BE2C (cell line): ENCODE measurements around the gene STK32C.

Experiments
- DNase-seq: peaks from one replicate; pipeline ENCODE4 v3.0.0-alpha.2; 2020
- H3K27me3 ChIP-seq: fragments of 250-450 bp; sonication (Bioruptor Pico); 2 replicates; pipeline ENCODE4 v1.5.1; 2020; ENCODE audit warnings: mild to moderate bottlenecking
- H3K36me3 ChIP-seq: fragments of 250-450 bp; sonication (Bioruptor Pico); 2 replicates; pipeline ENCODE4 v1.5.1; 2020; ENCODE audit warnings: mild to moderate bottlenecking
- H3K4me1 ChIP-seq: fragments of 250-450 bp; sonication (Bioruptor Pico); 2 replicates; pipeline ENCODE4 v1.5.1; 2020
- H3K4me3 ChIP-seq: 2 replicates; pipeline ENCODE4 v1.5.1; 2011; ENCODE audit warnings: low read depth, low read length
- H3K9me3 ChIP-seq: fragments of 250-450 bp; sonication (Bioruptor Pico); 2 replicates; pipeline ENCODE4 v1.5.1; 2020
- TF ChIP-seq, protein P1 (sequence below): IDR thresholded peaks from 2 replicates; pipeline ENCODE4 v1.5.1; 2012; ENCODE audit warnings: mild to moderate bottlenecking, low read depth, low read length

Gene STK32C

DNA sequence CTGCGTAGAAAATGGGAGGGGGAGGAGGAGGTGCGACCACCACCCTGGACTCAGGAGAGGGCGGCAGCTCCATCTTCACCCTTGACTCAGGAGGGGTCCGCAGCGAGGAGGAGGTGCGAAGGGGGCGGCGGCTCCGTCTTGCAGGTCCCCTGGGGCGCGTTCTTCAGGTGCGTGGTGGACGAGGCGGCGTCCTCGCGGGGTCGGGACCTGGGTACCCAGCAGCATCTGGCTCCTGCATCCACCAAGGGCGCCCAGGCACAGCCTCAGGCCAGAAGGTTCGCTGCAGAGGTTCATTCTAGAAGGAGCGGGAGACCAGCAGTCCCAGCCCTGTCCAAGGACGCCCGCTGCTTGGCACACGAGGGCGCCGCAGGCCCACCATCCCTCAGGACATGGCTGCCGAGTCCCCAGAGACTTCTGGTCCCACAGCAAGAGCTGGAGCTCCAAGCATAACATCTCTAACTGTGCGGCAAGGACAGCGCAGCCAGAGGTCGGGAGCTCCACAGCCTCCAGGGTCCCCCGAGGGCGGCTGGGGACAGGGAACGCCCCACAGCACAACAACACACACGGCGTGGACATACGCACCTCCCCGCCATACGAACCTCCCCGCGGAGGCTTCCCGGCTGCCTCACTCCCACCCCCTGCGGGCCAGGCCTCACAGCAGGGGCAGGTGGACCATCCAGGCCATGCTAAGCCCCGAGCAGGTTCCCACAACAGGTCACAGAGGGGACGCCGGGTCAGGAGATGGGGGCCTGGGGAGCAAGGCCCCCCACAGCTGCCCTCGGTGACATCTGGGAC is 137.8 kb downstream of the STK32C start:
- no peak for DNase-seq
- Histone ChIP-seq H3K4me3 (no peak overlapping the region), H3K9me3 (no peaks in the 10 kb centered on the region), H3K36me3 (no peaks in the 10 kb centered on the region), H3K4me1 (no peaks in the 10 kb centered on the region), H3K27me3 (no peaks in the 10 kb centered on the region)
- TF ChIP-seq, protein P1, sequence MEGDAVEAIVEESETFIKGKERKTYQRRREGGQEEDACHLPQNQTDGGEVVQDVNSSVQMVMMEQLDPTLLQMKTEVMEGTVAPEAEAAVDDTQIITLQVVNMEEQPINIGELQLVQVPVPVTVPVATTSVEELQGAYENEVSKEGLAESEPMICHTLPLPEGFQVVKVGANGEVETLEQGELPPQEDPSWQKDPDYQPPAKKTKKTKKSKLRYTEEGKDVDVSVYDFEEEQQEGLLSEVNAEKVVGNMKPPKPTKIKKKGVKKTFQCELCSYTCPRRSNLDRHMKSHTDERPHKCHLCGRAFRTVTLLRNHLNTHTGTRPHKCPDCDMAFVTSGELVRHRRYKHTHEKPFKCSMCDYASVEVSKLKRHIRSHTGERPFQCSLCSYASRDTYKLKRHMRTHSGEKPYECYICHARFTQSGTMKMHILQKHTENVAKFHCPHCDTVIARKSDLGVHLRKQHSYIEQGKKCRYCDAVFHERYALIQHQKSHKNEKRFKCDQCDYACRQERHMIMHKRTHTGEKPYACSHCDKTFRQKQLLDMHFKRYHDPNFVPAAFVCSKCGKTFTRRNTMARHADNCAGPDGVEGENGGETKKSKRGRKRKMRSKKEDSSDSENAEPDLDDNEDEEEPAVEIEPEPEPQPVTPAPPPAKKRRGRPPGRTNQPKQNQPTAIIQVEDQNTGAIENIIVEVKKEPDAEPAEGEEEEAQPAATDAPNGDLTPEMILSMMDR = no peak

DNA sequence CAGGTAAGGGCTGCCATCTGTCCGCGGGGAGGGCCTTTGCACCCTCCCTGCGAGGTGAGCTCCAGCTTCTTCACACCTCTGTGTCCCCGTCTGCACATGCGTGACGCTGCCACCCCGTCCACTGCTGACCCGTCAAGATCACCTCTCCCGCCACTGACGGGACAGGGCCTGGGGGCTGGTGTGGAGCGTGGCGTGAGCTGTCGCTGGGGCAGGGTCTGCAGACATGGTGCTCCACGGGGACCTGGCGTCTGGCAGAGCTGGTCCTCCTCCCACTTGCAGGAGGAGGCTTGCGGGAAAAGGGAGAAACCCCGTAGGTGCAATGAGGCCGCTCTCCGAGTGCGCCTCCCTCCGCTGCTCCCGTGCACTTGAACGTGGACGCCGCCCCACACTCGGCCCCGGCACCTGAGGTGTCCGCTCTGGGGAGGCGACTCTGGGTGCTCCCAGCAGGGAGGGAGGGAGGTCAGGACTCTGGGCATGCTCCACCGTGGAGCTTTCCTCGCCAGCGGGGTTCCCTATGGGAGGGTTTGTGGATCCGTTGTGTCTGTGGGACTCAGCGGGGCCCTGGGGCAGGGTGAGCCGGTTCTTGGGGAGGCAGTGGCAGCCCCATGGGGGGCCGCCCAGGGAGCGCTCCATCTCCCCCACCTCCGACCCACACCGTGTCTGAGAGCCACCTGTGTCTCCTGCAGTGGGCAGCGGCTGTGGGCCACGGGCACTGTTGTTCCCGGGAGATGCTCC is 138.6 kb downstream of the STK32C start:
- DNase-seq = no peak
- Histone ChIP-seq H3K9me3 (no peaks in the 10 kb centered on the region), H3K4me1 (no peaks in the 10 kb centered on the region), H3K27me3 (no peaks in the 10 kb centered on the region), H3K4me3 (no peak overlapping the region), H3K36me3 (no peaks in the 10 kb centered on the region)
- TF ChIP-seq, protein P1 = no peak

DNA sequence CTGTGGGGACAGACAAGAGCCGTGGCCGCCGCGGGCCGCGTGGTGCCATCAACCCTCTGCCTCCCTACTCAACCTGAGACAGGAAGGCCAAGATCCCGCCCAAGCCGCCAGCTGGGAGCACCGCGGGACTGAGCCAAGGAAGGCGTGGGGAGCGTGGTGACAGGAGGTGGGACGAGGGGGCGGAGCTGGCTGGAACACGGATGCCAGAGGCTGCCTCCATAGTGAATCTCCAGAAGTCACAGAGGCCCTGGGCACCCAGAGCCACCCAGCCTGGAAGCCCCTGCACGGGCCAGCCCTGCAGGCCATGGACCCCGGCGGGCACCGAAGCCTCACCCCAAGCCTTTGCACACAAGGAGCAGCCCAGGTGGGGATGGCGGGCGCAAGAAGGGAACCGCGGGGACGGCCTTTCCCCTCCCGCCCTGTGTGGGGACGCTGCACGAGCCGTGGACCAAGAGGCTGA is 139.1 kb downstream of the STK32C start:
- Histone ChIP-seq H3K27me3 (no peaks in the 10 kb centered on the region), H3K36me3 (no peaks in the 10 kb centered on the region), H3K9me3 (no peaks in the 10 kb centered on the region), H3K4me3 (no peak overlapping the region), H3K4me1 (no peaks in the 10 kb centered on the region)
- TF ChIP-seq, protein P1 = no peak
- DNase-seq = no peak

DNA sequence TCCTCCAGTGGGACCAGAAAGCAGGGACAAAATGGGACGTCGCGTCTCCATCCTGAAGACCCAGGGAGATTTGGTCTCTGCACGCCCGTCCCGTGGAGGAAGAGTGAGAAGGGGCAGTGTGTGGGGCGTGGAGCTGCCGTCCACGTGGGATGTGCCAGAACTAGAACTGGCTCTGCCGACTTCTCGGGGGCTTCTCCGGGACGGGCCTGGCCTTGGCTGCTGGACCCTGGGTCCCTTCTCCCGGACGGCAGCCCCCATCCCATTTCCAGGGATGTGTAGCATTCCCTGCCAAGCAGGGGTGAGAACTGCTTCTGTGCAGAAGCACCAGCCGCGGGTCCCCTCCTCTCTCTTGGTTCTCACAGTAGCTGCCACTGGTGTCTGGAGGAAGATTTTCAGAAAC is 139.8 kb downstream of the STK32C start:
- no peak for DNase-seq
- Histone ChIP-seq H3K36me3 (no peaks in the 10 kb centered on the region), H3K4me1 (no peaks in the 10 kb centered on the region), H3K27me3 (no peaks in the 10 kb centered on the region), H3K4me3 (no peak overlapping the region), H3K9me3 (no peaks in the 10 kb centered on the region)
- TF ChIP-seq, protein P1 = no peak

DNA sequence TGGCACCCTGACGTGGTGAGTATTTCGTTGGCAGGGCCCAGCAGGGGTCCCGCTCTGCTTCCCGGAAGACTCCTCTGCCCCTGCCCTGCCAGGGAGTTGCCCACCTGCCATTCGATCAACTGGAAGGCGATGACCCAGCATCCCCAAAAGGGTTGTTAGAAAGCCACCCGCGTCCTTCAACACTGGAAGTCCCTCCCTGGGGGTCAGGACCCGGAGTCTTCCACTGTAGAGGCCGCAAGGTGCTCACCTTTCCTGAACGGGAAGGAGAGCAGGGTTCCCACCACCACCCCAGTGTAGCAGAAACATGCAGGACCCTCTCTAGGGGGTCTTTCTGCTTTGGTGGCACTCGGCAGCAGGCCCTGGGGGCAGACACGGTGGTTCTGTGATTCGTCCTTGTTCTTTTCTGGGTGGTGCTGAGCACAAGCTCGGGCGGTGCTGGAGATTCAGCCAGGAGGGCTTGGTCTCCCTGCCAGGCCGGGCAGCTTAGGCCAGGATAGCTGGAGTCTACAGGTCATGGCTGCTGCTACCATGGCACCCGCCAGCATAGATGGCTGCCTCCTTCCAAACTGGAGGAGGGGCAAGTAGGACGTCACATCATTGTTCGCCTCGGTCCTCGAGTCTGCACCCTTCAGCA is 140.6 kb downstream of the STK32C start:
- Histone ChIP-seq H3K4me3 (no peak overlapping the region), H3K9me3 (no peaks in the 10 kb centered on the region), H3K27me3 (no peaks in the 10 kb centered on the region), H3K4me1 (no peaks in the 10 kb centered on the region), H3K36me3 (no peaks in the 10 kb centered on the region)
- no peak for DNase-seq
- TF ChIP-seq, protein P1 = no peak
